BJ (cell line): ENCODE data around the gene KRT79. TPM values are rescaled to one million over a fixed set of nuclear protein-coding genes. Genes with fewer than 3 reads are reported as not detected.

Experiments used
- CTCF ChIA-PET: fragments of 350-600 bp; formaldehyde crosslinking; extraction: SDS; loops from one replicate; lab custom pipeline; 2021; ENCODE audit warnings: antibody characterized with exemption, inconsistent platforms; lab: Yijun Ruan, JAX
- POLR2A ChIA-PET: fragments of 300-600 bp; sonication (Branson Sonifier 250); formaldehyde crosslinking; extraction: SDS; loops from one replicate; lab custom pipeline; 2021; ENCODE audit warnings: antibody characterized with exemption; lab: Charles Lee
- DNase-seq: peaks from one replicate; pipeline ENCODE4 v3.0.0-alpha.2; 2011; ENCODE audit warnings: low read depth
- H3K27me3 ChIP-seq: 2 replicates; pipeline ENCODE4 v1.6.0; 2011; ENCODE audit warnings: low read length; ENCODE audit not compliant: control insufficient read depth, insufficient read depth
- H3K36me3 ChIP-seq: 2 replicates; pipeline ENCODE4 v1.5.1; 2011; ENCODE audit warnings: low read length; ENCODE audit not compliant: control insufficient read depth, insufficient read depth
- H3K4me3 ChIP-seq: 2 replicates; pipeline ENCODE4 v1.5.1; 2011; ENCODE audit warnings: low read depth, mild to moderate bottlenecking, control low read depth, low read length
- polyA plus RNA-seq: library from polyadenylated mRNA; depleted of rRNA; stranded (reverse); fragments of >200 nt; gene quantifications from 2 replicates; pipeline ENCODE4 v1.2.3, GENCODE V29; 2011
- TF ChIP-seq, protein P1 (sequence below): IDR thresholded peaks from 2 replicates; pipeline ENCODE4 v1.5.1; 2011; ENCODE audit warnings: low read depth, mild to moderate bottlenecking, control low read depth, inconsistent platforms, low read length, moderate library complexity; ENCODE audit not compliant: insufficient read depth

The KRT79 gene
- polyA plus RNA-seq, 1 experiment = not detected

DNA sequence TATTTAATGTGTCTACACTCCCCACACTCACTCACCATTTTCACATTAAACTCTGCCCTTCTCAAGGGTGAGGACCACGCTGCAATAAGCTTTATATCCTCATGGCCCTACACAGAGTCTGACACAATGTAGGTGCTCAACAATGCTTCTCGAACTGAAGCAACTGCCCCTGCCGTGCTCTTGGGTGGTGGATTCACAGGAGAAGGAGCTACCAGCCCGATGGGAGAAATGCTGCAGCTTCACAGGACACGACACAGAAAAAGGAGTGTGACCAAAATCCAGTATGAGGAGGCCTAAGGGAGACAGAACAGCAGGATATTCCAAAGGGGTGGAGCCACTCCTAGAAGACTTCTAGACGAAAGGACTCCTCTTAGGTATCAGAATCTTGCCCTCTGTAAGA lies 31.7 kb downstream of the KRT79 start:
- CTCF ChIA-PET = interaction anchor here (1.2 kb wide), 1 partner anchor 11 kb away, joined by 3 read pairs; no protein-coding TSS in a partner anchor
- TF ChIP-seq, protein P1, sequence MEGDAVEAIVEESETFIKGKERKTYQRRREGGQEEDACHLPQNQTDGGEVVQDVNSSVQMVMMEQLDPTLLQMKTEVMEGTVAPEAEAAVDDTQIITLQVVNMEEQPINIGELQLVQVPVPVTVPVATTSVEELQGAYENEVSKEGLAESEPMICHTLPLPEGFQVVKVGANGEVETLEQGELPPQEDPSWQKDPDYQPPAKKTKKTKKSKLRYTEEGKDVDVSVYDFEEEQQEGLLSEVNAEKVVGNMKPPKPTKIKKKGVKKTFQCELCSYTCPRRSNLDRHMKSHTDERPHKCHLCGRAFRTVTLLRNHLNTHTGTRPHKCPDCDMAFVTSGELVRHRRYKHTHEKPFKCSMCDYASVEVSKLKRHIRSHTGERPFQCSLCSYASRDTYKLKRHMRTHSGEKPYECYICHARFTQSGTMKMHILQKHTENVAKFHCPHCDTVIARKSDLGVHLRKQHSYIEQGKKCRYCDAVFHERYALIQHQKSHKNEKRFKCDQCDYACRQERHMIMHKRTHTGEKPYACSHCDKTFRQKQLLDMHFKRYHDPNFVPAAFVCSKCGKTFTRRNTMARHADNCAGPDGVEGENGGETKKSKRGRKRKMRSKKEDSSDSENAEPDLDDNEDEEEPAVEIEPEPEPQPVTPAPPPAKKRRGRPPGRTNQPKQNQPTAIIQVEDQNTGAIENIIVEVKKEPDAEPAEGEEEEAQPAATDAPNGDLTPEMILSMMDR = no peak
- DNase-seq = no peak
- POLR2A ChIA-PET = no interaction called here
- H3K27me3 ChIP-seq = peaks cover 4% of the 10 kb centered on the region
- no peak overlapping the region for H3K4me3 ChIP-seq
- H3K36me3 ChIP-seq = no peaks in the 10 kb centered on the region

DNA sequence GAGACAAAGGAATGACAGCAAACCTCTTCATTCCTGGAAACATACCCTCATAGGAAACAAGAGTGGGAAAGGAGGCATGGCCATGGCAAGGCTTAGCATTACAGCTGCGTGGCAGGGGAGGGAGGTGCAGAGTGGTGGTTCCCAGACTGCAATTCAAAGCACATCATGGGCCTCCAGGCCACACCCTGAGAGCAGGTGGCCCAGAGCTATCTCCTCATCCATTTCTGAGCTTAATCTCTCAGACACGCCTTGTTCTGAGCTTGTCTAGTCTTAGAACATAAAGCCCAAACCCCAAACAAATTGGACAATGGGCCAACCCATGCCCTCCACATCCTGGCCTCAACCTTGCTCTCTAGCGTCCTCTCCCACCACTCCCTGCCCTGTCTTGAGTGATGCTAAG lies 32.3 kb downstream of the KRT79 start:
- CTCF ChIA-PET = interaction anchor here (1.2 kb wide), 1 partner anchor 11 kb away, joined by 3 read pairs; no protein-coding TSS in a partner anchor
- POLR2A ChIA-PET = no interaction called here
- Histone ChIP-seq H3K4me3 (no peak overlapping the region), H3K36me3 (no peaks in the 10 kb centered on the region), H3K27me3 (peaks cover 4% of the 10 kb centered on the region)
- TF ChIP-seq, protein P1 = no peak
- DNase-seq = no peak

DNA sequence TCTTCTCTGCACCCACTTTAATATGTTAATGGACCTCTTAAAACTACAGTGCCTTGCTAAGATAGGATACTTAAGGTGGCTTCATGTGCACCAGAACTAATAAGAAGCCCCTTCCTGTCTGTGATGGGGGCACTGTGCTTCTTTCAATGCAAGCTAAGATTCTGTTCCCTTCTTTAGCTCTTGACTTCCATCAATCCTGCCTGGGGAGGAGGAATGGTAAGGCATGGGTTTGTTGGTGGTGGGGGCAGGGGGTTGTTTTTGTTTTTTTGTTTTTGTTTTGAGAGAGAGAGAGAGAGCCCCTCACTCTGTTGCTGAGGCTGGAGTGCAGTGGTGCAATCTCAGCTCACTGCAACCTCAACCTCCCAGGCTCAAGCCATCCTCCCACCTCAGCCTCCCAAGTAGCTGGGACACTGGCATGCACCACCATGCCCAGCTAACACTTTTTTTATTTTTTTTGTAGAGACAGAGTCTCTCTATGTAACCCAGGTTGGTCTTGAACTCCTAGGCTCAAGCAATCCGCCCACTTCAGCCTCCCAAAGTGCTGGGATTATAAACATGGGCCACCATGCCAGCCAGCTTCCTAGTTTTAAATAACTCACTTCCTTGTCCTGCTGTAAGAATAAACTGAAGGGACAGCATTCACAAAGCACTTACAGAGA lies 33.7 kb downstream of the KRT79 start:
- no peak for DNase-seq
- ChIA-PET CTCF (interaction anchor here (1.0 kb wide), 1 partner anchor 19 kb away, joined by 3 read pairs; no protein-coding TSS in a partner anchor), POLR2A (no interaction called here)
- TF ChIP-seq, protein P1 = no peak
- Histone ChIP-seq H3K27me3 (peaks cover 1% of the 10 kb centered on the region), H3K4me3 (no peak overlapping the region), H3K36me3 (no peaks in the 10 kb centered on the region)

- H3K27me3 ChIP-seq = peaks cover 1% of the 10 kb centered on the region
- no peak overlapping the region for H3K4me3 ChIP-seq
- ChIA-PET CTCF (no interaction called here), POLR2A (no interaction called here)
- DNase-seq = no peak
- TF ChIP-seq, protein P1 = no peak
- no peaks in the 10 kb centered on the region for H3K36me3 ChIP-seq
Observed at GRCh38 chr12:52799505-52800211, 34.5 kb downstream of the KRT79 start.
